Neutrophil (primary cell): Measurements from ENCODE around the gene CBY3.
A peak's percentile ranks its signal among the peaks of the same experiment; 100 is the strongest.
"Not testable (repeated sequence)": the region's sequence is repeated elsewhere in the genome, so short reads cannot be mapped to it uniquely, and the experiment has no call there.

ENCODE experiments used
- H3K27ac ChIP-seq: fragments of 200-600 bp; sonication (generic); 2 replicates; pipeline ENCODE4 v1.5.1; 2016; ENCODE audit warnings: mild to moderate bottlenecking, moderate library complexity
- H3K27me3 ChIP-seq: fragments of 200-600 bp; sonication (generic); 2 replicates; pipeline ENCODE4 v1.6.0; 2016; ENCODE audit warnings: mild to moderate bottlenecking
- H3K36me3 ChIP-seq: fragments of 200-600 bp; sonication (generic); 2 replicates; pipeline ENCODE4 v1.5.1; 2017
- H3K4me1 ChIP-seq, 2 experiments: fragments of 200-600 bp in 1 of 2; sonication (generic) in 1 of 2; 1 replicate in 1 of 2; 2 replicates in 1 of 2; pipeline versions ENCODE4 v1.5.1 to v1.6.1; 2013 to 2016; ENCODE audit warnings: low read depth in 1 of 2, low read length in 1 of 2, mild to moderate bottlenecking in 1 of 2, moderate library complexity in 1 of 2; ENCODE audit not compliant: control insufficient read depth in 1 of 2, insufficient read depth in 1 of 2
- H3K4me3 ChIP-seq, 2 experiments: fragments of 200-600 bp in 1 of 2; sonication (generic) in 1 of 2; 1 replicate in 1 of 2; 2 replicates in 1 of 2; pipeline ENCODE4 v1.5.1; 2013 to 2016; ENCODE audit warnings: low read depth in 1 of 2, low read length in 1 of 2, mild to moderate bottlenecking in 1 of 2, moderate library complexity in 1 of 2
- H3K9me3 ChIP-seq: fragments of 200-600 bp; sonication (generic); 2 replicates; pipeline ENCODE4 v1.5.1; 2016
- TF ChIP-seq, protein P1 (sequence below): fragments of 200-600 bp; sonication (generic); IDR thresholded peaks from 2 replicates; pipeline ENCODE4 v1.5.1; 2016; ENCODE audit warnings: antibody characterized with exemption

The CBY3 gene

GRCh38 chr5:179694561-179694960, 13.7 kb upstream of the CBY3 start:
- peak overlapping the region; percentile 71 for H3K27ac ChIP-seq

DNA sequence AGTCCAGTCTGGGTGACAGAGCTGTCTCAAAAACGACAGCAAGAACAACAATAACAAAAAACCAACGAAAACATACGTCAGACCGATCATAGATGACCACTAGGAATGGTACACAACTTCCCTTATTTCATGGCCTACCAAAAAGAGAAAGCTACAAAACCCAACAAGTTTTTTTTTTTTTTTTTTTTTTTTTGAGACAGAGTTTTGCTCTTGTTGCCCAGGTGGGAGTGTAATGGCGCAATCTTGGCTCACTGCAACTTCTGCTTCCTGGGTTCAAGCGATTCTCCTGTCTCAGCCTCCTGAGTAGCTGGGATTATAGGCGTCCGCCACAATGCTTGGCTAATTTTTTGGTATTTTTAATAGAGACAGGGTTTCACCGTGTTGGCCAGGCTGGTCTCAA, 8.4 kb upstream of the CBY3 start:
- H3K4me3 ChIP-seq, H3K9me3 ChIP-seq, H3K27me3 ChIP-seq, H3K36me3 ChIP-seq: not testable (repeated sequence)
- H3K4me1 ChIP-seq: peaks cover 7 to 14% of the 10 kb centered on the region in 2 experiments
- H3K27ac ChIP-seq: peak overlapping the region; percentile 56

More at GRCh38 chr5:179694561-179694960, 13.7 kb upstream of the CBY3 start:
- Histone ChIP-seq H3K27me3 (no peaks in the 10 kb centered on the region), H3K4me3 (no peak overlapping the region), H3K4me1 (peaks cover 43 to 49% of the 10 kb centered on the region in 2 experiments), H3K36me3 (no peaks in the 10 kb centered on the region), H3K9me3 (no peaks in the 10 kb centered on the region)
- TF ChIP-seq, protein P1, sequence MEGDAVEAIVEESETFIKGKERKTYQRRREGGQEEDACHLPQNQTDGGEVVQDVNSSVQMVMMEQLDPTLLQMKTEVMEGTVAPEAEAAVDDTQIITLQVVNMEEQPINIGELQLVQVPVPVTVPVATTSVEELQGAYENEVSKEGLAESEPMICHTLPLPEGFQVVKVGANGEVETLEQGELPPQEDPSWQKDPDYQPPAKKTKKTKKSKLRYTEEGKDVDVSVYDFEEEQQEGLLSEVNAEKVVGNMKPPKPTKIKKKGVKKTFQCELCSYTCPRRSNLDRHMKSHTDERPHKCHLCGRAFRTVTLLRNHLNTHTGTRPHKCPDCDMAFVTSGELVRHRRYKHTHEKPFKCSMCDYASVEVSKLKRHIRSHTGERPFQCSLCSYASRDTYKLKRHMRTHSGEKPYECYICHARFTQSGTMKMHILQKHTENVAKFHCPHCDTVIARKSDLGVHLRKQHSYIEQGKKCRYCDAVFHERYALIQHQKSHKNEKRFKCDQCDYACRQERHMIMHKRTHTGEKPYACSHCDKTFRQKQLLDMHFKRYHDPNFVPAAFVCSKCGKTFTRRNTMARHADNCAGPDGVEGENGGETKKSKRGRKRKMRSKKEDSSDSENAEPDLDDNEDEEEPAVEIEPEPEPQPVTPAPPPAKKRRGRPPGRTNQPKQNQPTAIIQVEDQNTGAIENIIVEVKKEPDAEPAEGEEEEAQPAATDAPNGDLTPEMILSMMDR: no peak

DNA sequence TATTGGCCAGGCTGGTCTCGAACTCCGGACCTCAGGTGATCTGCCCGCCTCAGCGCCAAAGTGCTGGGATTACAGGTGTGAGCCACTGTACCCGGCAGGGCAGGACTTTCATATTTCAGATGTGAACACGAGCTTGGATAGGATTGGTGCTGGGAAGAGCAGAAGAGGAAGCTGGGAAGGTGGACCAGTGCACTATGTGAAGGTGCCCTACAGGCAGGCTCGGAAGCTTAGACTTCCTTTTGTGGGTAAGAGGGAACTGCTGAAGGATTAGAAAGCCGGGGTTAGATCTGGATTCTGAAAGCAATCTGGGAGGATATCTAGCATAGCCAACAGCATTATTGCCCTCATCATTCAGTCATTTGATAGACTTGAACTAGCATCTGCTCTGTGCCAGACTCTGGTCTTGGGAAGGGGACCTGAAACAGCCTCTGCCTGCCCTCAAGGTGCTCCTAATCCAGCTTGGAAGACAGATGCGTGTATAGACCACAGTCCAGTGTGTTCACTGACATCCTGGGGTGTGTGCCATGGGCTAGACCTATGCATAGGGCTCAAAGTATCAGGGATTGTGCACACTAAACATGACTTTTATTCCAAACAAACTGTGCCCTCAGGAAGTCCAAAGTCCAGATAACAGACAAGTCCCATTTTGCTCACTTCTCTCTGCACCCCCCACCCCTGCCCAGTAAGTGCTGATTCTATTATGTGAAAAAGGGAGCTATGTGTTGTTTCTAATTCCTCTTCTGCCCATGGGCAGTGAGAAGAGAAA, 637 bp downstream of the CBY3 start:
- TF ChIP-seq, protein P1: no peak
- Histone ChIP-seq H3K9me3 (no peaks in the 10 kb centered on the region), H3K4me3 (no peak overlapping the region), H3K4me1 (peaks cover 23 to 28% of the 10 kb centered on the region in 2 experiments), H3K27ac (peak overlapping the region; percentile 50), H3K36me3 (no peaks in the 10 kb centered on the region), H3K27me3 (no peaks in the 10 kb centered on the region)

DNA sequence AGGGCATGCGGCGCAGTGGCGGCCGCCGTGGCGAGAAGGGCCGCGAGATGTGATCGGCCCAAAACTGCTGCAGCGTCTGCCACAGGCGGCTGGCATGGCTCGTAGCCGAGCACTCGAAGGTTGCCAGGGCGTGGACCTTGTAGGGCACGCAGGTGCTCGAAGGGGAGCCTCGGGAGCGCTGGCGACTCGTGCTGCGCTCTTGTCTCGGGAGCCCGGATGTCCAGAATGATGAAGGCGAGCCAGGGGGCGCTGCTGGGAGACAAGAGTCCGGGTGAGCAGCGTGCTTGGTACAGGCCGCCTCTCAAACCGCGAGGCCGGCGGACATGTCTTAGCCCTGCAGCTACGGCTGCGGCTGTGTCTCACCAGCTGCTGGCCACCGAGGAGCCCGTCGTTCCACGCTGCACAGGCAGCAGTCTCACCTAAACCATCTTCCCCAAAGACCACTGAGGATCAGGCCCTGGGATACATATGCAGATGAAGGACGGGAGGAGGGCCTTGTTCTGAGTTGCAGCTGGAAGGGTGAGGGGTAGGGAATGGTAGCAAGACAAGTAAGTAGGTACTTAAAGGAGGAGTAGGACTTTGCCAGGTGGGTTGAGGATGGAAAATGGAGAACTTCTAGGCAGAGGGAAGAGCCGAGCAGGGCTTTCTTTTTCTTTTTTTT, 1.7 kb downstream of the CBY3 start:
- Histone ChIP-seq H3K4me3 (peak overlapping the region; percentile 67 to 91), H3K36me3 (no peaks in the 10 kb centered on the region), H3K27ac (peak overlapping the region; percentile 68), H3K4me1 (peaks cover 23 to 28% of the 10 kb centered on the region in 2 experiments), H3K9me3 (no peaks in the 10 kb centered on the region), H3K27me3 (no peaks in the 10 kb centered on the region)
- TF ChIP-seq, protein P1: peak; percentile 38

DNA sequence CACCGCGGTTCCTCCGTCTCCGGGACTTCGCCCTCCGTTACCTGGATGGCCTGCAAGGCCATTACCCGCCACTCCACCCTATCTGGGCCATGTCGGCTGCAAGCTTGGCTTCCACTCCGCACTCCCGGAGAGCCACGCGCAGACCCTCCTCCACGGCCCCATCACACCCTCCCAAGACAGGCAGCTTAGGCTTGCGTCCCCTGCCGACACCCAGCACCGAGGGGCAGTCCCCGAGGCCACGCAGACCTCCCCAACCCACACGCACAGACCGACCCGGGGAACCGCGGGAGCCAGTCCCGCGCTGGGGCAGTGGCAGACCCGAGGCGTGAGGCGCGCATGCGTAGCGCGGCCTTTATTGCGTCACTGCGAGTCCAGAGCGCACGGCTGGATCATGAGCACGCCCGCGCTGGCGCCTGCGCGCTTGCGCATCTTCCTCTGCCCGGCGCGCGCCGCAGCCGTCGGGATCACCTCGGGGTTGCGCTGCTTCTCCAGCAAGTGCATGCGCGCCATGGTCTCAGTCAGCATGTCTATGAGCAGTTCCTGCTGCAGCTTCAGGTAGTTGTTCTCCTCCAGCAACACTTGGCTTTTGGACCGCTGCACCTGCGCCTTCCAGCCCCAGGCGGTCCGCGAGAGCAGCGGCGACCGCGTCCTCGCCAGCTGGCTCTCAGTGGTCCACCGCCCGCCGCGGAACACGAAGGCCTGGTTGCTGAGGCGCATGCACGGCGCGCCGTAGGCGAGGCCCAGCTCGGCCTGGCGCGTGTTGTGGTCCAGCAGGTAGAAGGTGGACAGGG, 2.4 kb downstream of the CBY3 start:
- Histone ChIP-seq H3K27ac (peak overlapping the region; percentile 68), H3K4me3 (peak overlapping the region; percentile 67 to 91), H3K36me3 (no peaks in the 10 kb centered on the region), H3K9me3 (no peaks in the 10 kb centered on the region), H3K4me1 (peaks cover 23 to 28% of the 10 kb centered on the region in 2 experiments), H3K27me3 (no peaks in the 10 kb centered on the region)
- TF ChIP-seq, protein P1: peak; percentile 43
